Ovary (tissue), 9 donors: ENCODE measurements around the gene SIK3. TPM values are rescaled to one million over a fixed set of nuclear protein-coding genes. Genes with fewer than 3 reads are reported as not detected.

ENCODE experiments used
- DNase-seq, 5 donors: peaks; one replicate each; pipeline ENCODE4 v3.0.0-alpha.2; 2019 to 2020
- H3K27ac ChIP-seq, 2 donors: fragments of 200-600 bp; one replicate each; pipeline versions ENCODE4 v1.5.1 to v1.8.0; 2019 to 2022
- H3K27me3 ChIP-seq: fragments of 200-600 bp; one replicate; pipeline ENCODE4 v1.8.0; 2022
- H3K36me3 ChIP-seq: fragments of 200-600 bp; sonication (generic); one replicate; pipeline ENCODE4 v1.5.1; 2019
- H3K4me1 ChIP-seq: one replicate; pipeline ENCODE4 v1.8.1; 2013; ENCODE audit warnings: mild to moderate bottlenecking, moderate library complexity; ENCODE audit not compliant: insufficient read depth
- H3K4me3 ChIP-seq: fragments of 200-600 bp; sonication (generic); one replicate; pipeline ENCODE4 v1.5.1; 2017
- H3K9me3 ChIP-seq, 2 donors: fragments of 200-600 bp in 1 of 2; sonication (generic) in 1 of 2; one replicate each; pipeline versions ENCODE4 v1.5.1 to v1.8.1; 2013 to 2019; ENCODE audit warnings: mild to moderate bottlenecking in 1 of 2, moderate library complexity in 1 of 2
- CTCF ChIP-seq, 3 donors: fragments of 450-650 bp in 2 of 3; fragments of 200-600 bp in 1 of 3; IDR thresholded peaks; one replicate each; pipeline versions ENCODE4 v1.5.1 to v1.8.0; 2016 to 2022; ENCODE audit warnings: antibody characterized with exemption in 3 of 3, mild to moderate bottlenecking in 1 of 3
- EP300 ChIP-seq: sonication (generic); formaldehyde crosslinking; IDR thresholded peaks from one replicate; pipeline ENCODE4 v1.6.1; 2017; ENCODE audit warnings: antibody characterized with exemption
- POLR2A ChIP-seq: fragments of 450-650 bp; IDR thresholded peaks from one replicate; pipeline ENCODE4 v1.6.1; 2017; ENCODE audit warnings: antibody characterized with exemption, mild to moderate bottlenecking, moderate library complexity
- WGBS, 3 donors: extraction: QIAGEN DNeasy Blood & Tissue Kit in 1 of 3; methylation state at CpG; one replicate each; pipeline versions ENCODE4 v1.1.5 to v1.1.7; 2013 to 2017; 5-methylcytosine and 5-hydroxymethylcytosine counted together
- intact Hi-C, 4 donors: fragments of 100-400 bp; cut with DNase I; formaldehyde crosslinking; loops; one replicate each; pipeline versions ENCODE4 v1.11.0 to v1.15.1; 2022 to 2023
- polyA plus RNA-seq, 2 donors: library from polyadenylated mRNA; stranded (reverse); fragments of 200-250 nt in 1 of 2; fragments of 350-450 nt in 1 of 2; fragmentation: Illumina TruSeq in 1 of 2; extraction: RNeasy Lipid Tissue Mini Kit (QIAGEN cat#74804) in 1 of 2; gene quantifications; one replicate each; pipeline ENCODE4 v1.2.3, GENCODE V29; 2013 to 2014
- total RNA-seq, 7 donors: library from RNA; depleted of rRNA in 2 of 7; stranded (reverse); fragments of >200 nt in 2 of 7; fragmentation: NEBNext Ultra II Directional in 3 of 7; extraction: Animal tissue kit (Norgen Biotek cat#: 25700) in 3 of 7; gene quantifications; one replicate each; pipeline versions ENCODE4 v1.1.0 to v1.2.4, GENCODE V29; 2016 to 2023
- donor health status: DM: no; HTN: no; CAD: no; lungs with moderate emphysema.
- donor health status: DM: no; HTN: no; CAD: no.
- donor health status: Bipolar disorder and iron deficiency.
- donor health status: DM: yes; HTN: yes; CAD: no.
- donor health status: DM: no; HTN: no; CAD: no.
- donor health status: DM: yes; HTN: yes; CAD: no.

The SIK3 gene
- total and polyA plus RNA-seq, 9 donors: 18.3 to 134 (median 56.2) TPM

- H3K9me3 ChIP-seq: no peaks in the 10 kb centered on the region
- H3K4me3 ChIP-seq: no peak overlapping the region
- intact Hi-C loops: no loop called here
- H3K36me3 ChIP-seq: no peaks in the 10 kb centered on the region
- no peak overlapping the region for H3K27ac ChIP-seq
- TF ChIP-seq POLR2A: no peak
- TF ChIP-seq CTCF (IDR thresholded peaks at IDR 0.05): no peak
- TF ChIP-seq EP300: no peak
- H3K27me3 ChIP-seq: no peaks in the 10 kb centered on the region
- WGBS, 3 donors: 91 to 96% (median 94%) methylated on average over 7 of the region's 7 CpGs
- no peaks in the 10 kb centered on the region for H3K4me1 ChIP-seq
- no peak for DNase-seq
Measured at GRCh38 chr11:116932181-116932580, 166.0 kb downstream of the SIK3 start.

- H3K4me3 ChIP-seq: no peak overlapping the region
- TF ChIP-seq CTCF (IDR thresholded peaks at IDR 0.05) (no peak), EP300 (no peak), POLR2A (no peak)
- no peaks in the 10 kb centered on the region for H3K36me3 ChIP-seq
- H3K4me1 ChIP-seq: no peaks in the 10 kb centered on the region
- no peak for DNase-seq
- intact Hi-C loops: no loop called here
- no peaks in the 10 kb centered on the region for H3K9me3 ChIP-seq
- H3K27ac ChIP-seq: no peak overlapping the region
- 67 to 81% (median 76%) methylated on average over 7 of the region's 7 CpGs for WGBS, 3 donors
- H3K27me3 ChIP-seq: no peaks in the 10 kb centered on the region
Measured at GRCh38 chr11:116931206-116931953, 166.8 kb downstream of the SIK3 start.

GRCh38 chr11:116930586-116930985 lies 167.6 kb downstream of the SIK3 start:
- no peak overlapping the region for H3K27ac ChIP-seq
- WGBS, 3 donors: 51 to 73% (median 60%) methylated on average over 2 of the region's 2 CpGs
- no peak for TF ChIP-seq CTCF (IDR thresholded peaks at IDR 0.05)
- no peak for TF ChIP-seq EP300
- TF ChIP-seq POLR2A: no peak
- H3K4me3 ChIP-seq: no peak overlapping the region
- H3K9me3 ChIP-seq: no peaks in the 10 kb centered on the region
- H3K36me3 ChIP-seq: no peaks in the 10 kb centered on the region
- no peaks in the 10 kb centered on the region for H3K4me1 ChIP-seq
- intact Hi-C loops: no loop called here
- no peaks in the 10 kb centered on the region for H3K27me3 ChIP-seq
- no peak for DNase-seq

GRCh38 chr11:116930177-116930576 lies 168.1 kb downstream of the SIK3 start:
- Histone ChIP-seq H3K4me1 (no peaks in the 10 kb centered on the region), H3K9me3 (no peaks in the 10 kb centered on the region), H3K27ac (no peak overlapping the region), H3K27me3 (no peaks in the 10 kb centered on the region), H3K4me3 (peak overlapping the region; percentile 4), H3K36me3 (no peaks in the 10 kb centered on the region)
- no peak for DNase-seq
- no peak for TF ChIP-seq POLR2A
- TF ChIP-seq CTCF (IDR thresholded peaks at IDR 0.05): no peak
- no peak for TF ChIP-seq EP300
- intact Hi-C loops: no loop called here
- 4 to 11% (median 10%) methylated on average over 4 of the region's 4 CpGs for WGBS, 3 donors
